ENCODE data around the gene OCSTAMP.

DNA sequence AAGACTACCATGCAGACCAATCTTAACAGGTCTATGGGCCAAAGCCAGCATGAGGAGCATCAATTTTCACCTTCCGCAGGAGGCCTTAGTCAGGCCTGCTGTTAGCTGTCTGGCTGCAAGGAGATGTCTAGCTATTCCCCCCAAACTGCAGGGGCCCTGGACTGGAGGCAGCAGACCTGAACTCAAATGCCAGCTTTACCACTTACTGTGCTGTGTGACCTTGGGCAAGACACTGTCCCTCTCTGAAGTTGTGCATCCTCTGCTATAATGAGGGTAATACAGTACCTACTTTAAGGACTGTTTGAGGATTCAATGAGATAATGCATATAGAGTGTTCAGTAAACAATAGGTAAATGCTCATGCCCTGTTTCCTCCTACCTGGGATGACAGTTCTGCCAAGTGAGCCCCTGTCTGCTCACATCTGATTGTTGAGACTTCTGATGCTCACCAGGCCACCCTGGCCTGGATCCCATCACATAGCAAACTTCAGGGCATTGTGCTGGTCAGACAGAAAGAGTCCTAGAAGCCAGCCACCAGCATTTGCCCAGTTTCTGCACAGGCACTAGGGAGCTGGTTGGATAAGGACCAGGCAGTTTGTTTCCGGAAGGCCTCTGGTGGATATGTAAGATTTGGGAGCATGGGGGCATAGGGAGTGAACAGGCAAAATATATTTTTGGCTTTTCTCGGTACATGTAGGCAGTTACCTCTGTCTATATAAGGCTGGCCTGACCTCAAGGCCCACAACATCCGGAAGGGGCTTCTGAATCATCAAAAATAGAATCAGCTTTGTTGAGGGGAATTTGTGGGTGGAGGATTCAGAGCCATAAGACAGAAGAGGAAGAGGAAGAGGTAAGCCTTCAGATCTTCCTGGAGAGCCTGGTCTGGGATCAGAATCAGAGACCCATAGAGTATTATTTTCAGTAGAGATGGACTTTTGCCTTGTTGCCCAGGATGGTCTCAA, 2.3 kb upstream of the OCSTAMP start:
- TF ChIP-seq, protein P1, sequence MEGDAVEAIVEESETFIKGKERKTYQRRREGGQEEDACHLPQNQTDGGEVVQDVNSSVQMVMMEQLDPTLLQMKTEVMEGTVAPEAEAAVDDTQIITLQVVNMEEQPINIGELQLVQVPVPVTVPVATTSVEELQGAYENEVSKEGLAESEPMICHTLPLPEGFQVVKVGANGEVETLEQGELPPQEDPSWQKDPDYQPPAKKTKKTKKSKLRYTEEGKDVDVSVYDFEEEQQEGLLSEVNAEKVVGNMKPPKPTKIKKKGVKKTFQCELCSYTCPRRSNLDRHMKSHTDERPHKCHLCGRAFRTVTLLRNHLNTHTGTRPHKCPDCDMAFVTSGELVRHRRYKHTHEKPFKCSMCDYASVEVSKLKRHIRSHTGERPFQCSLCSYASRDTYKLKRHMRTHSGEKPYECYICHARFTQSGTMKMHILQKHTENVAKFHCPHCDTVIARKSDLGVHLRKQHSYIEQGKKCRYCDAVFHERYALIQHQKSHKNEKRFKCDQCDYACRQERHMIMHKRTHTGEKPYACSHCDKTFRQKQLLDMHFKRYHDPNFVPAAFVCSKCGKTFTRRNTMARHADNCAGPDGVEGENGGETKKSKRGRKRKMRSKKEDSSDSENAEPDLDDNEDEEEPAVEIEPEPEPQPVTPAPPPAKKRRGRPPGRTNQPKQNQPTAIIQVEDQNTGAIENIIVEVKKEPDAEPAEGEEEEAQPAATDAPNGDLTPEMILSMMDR (IDR thresholded peaks at IDR 0.05), result no peak
- no peak for TF ChIP-seq POLR2A (IDR thresholded peaks at IDR 0.05)

Measured in body of pancreas (tissue), 4 donors.